ENCODE data around the gene KYNU.
A peak's percentile ranks its signal among the peaks of the same experiment; 100 is the strongest.

The KYNU gene

GRCh38 chr2:142966284-142966683 lies 88.8 kb downstream of the KYNU start:
- DNase-seq (ENCODE audit: low spot score) = no peak

DNA sequence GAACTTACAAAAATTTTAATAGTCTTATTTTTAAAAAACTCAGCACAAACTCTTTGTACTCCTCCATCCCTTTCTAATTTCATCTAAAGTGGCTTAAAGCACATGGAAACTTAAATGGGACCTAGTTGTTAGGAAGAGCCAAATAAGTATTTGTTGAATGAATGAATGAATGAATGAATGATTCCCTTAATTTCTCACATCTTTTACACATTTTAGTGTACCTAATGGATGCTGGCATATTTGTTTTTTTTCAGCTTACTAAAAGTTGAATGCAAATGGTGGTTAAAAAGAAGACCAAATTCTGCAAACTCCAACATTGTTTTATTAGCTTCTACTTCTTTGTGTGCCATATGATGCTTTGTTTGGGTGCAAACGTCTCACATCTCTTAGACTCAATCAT lies 89.6 kb downstream of the KYNU start:
- no peak for DNase-seq (ENCODE audit: low spot score)

- no peak for DNase-seq (ENCODE audit: low spot score)
Observed at GRCh38 chr2:142973160-142973821, 95.8 kb downstream of the KYNU start.

GRCh38 chr2:142973822-142974207 lies 96.4 kb downstream of the KYNU start:
- DNase-seq (ENCODE audit: low spot score) = no peak

DNA sequence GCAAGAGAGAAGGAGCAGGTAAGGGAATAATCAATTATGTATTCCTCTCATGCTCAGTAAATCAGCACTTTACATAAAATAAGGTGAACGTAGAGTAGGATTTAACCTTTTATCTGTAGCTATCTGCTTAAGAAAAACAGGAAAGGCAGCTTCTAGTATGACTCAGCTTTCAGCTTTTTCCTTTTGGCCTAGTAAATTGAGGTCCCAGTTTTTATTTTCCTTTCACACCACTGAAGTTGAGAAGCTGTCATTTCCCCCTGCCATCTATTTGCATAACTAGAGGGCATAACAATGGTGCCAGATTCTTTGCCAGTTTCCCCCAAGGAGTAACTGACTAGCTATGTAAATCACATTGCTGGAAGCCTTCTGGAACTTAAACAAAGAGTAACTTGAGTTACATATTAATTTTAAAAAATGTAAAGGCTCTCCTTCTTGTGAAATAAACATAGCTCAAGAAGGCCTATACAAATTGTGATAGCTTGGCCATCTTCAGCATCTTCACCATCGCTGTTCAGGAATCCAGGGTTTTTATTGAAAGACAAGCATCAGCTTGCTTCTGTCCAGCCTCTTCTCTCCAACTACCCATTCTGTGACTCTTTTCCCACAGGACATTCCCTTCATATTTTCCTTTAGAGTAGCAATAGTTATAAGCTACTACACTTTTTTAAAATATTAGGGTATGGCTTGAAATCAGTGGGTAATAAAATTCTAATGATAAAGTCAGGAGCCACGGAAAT lies 97.0 kb downstream of the KYNU start:
- DNase-seq (ENCODE audit: low spot score) = peak; percentile 43

GRCh38 chr2:142975239-142975638 lies 97.8 kb downstream of the KYNU start:
- no peak for DNase-seq (ENCODE audit: low spot score)

GRCh38 chr2:142980246-142981068 lies 103.0 kb downstream of the KYNU start:
- DNase-seq (ENCODE audit: low spot score) = peak; percentile 26

DNA sequence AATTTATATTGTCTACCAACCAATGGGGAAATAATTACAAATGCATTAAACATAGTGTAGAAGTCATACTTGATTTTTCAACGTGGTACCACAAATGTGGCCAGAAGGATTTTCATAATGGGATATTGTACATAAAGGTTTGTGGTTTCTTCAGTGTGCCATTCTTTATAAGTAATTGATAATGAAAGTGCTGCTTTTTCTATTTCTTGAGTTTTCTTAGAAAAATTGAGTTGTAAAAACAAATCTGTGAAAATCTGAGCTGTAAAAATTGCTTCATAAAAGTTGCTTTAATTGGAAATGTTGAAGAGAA lies 103.6 kb downstream of the KYNU start:
- DNase-seq (ENCODE audit: low spot score) = no peak

DNA sequence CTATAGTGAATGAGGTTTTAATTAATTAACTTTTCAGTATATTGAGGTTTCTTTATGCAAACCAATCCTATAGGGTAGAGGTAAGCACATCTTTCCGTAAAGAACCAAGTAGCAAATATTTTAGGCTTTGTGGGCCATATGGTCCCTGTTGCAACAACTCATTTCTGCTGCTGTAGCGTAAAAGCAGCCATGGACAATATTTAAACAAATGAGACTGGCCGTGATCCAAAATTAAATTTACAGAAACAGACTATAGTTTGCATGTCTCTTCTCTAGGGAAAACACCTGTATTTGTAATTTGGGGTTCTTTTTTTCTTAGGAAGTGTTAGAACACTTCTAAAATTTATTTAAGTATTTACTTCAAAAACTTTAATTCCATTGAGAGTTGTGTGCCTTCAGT lies 104.3 kb downstream of the KYNU start:
- DNase-seq (ENCODE audit: low spot score) = no peak

DNA sequence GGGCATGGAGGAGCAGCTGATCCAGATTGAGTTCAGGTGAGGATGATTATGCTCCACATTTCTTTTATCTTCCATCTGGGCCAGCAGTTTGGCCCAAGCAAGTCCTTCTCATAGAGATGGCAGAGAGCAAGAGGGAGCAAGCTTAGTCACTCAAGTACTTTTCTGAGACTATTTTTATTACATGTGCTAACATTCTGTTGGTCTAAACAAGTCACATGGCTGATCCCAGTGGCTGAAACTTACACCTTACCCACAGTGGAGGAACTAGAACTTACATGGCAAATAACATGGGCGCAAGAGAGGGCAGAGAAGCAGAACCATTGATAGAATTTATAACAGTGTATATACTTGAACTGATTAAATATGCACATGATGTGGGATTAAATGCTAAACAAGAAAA lies 105.7 kb downstream of the KYNU start:
- no peak for DNase-seq (ENCODE audit: low spot score)

DNA sequence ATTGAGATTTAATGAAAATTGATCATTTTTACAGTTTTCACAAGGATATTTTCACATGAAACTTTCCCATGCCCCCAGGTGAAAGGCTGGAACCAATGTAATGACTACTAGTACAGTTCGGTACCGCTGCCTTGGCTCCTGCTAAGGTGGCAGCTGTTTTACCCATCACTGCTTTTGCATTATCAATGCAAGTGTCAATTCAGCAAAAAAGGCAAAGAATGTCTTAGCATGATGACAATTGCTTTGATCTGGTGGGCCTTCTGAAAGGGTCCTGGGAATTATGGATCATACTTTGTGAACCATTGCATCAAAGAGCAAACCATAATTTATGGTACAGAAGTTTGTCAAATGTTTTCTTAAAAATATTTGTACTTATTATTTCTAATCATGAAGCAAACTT lies 107.2 kb downstream of the KYNU start:
- no peak for DNase-seq (ENCODE audit: low spot score)

DNA sequence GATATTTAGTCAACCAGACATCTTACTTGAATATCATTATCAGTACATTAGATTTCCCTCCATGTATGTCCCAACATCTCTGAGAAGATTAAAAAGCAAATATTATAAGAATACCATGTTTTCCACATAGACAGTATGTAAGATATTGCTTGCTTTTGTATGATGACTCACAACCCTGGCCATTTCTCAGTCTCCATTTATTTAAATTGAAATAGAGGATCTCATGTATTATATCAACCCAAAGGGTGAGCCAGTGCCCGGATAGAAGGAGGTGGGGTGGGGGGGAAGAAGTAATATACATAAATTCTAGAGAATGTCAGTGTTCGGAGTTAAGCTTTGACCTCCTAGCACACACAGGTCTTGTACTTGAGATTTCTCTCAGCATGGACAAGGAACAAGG lies 109.6 kb downstream of the KYNU start:
- no peak for DNase-seq (ENCODE audit: low spot score)

DNA sequence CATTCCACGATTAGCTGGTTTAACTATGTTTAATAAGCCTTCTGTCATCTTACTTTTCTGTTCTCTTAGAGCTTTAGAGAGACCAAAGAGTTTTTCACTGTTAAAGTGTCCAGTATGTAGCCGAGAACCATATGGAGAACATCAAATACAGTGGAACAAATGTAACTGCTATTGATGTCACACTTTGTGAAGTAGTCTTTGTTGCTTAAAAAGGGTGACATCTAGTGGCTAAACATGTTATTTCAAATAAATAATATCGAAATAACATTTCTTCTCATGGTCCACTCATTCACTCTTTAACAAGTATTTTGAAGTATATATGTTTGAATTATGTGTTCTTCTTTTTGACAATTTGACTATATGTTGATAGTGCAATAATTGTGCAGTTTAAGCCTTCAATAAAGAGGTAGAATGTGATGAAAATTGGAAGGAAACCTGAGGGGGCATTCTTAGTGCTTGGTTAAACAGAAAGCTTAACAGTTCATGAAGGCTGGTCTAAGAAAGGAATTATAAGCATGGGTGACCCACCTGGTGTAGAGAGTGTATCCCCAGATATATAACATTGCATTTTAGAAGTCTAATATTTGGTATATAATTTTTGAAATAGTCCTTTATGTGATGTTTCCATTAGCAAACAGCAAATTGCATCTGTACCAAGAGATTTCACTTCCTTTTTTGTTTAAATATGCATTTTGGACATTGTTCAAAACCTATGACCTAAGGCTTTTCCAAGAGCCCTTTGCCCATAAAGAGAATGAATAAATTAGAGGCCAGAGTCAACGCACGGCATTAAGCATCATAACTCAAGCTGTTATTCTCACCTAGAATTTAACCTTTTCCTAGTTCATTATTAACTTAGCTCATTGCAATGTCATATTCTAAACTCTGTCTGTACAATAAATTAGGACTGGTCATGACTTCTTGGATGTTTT lies 112.1 kb downstream of the KYNU start:
- DNase-seq (ENCODE audit: low spot score) = peak; percentile 45

- DNase-seq (ENCODE audit: low spot score) = no peak
Observed at GRCh38 chr2:142991295-142991694, 113.8 kb downstream of the KYNU start.

DNA sequence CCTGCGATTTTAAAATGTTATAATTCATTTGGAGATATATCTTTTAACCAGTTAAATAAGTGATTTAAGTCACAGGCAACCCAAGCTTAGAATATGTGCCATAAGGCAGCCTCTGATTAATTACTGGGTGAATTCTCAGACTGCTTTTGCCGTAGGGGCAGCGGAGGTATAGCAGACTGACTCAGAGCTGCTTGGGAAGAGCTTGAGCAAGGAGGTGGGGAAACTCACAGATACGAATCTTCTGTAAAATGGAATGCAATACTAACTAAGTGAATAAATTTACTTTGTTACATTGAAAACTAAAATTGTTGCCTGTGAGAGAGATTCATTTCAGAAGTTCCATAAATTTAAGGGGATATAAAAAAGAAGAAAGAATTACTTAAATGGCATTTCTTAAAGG lies 115.4 kb downstream of the KYNU start:
- DNase-seq (ENCODE audit: low spot score) = no peak

- DNase-seq (ENCODE audit: low spot score) = no peak
Observed at GRCh38 chr2:142993771-142994170, 116.3 kb downstream of the KYNU start.

DNA sequence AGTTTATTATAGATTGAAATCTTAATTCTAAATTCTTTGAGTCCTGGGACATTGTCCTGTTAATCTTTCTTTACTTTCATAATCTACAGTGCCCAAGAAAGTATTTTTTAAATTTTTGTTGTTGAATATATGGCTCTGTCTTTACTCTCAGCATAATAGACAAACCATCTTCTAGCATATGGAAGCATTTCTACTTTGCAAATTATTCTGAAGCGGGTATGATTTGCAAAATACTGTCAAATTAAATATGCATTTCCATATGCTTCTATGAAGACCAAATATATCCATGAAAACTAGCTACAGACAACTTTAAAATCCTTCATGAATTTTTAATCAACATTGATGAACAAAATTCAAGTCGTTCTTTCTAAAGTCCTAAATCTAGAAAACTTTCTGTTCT lies 117.2 kb downstream of the KYNU start:
- DNase-seq (ENCODE audit: low spot score) = no peak

DNA sequence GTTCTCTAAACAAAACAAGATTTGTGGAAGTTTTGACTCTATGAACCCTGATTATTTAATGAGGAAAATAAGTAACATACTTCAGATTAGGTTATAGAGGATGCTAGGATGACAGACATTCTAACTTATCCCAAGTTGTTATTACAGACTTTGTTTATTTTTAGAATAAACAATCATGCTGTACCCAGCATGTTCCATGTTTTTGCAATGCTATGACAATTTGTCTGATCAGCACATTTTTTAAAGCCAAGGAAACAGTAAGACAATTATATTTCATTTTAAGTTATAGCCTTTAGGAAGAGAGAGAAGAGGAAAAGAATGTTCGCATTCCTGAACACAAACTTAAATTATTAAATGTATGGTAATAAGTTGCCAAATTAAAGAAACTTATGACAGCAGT lies 119.8 kb downstream of the KYNU start:
- DNase-seq (ENCODE audit: low spot score) = no peak

- DNase-seq (ENCODE audit: low spot score) = no peak
Observed at GRCh38 chr2:143000599-143000998, 123.1 kb downstream of the KYNU start.

- DNase-seq (ENCODE audit: low spot score) = no peak
Observed at GRCh38 chr2:143001501-143001900, 124.0 kb downstream of the KYNU start.

GRCh38 chr2:143015656-143016055 lies 138.2 kb downstream of the KYNU start:
- no peak for DNase-seq (ENCODE audit: low spot score)

- DNase-seq (ENCODE audit: low spot score) = no peak
Observed at GRCh38 chr2:143026411-143027054, 149.1 kb downstream of the KYNU start.
